Measurements from ENCODE around the gene WWOX.
A peak's percentile ranks its signal among the peaks of the same experiment; 100 is the strongest.

Gene WWOX

GRCh38 chr16:78895681-78896080 lies 796.2 kb downstream of the WWOX start:
- DNase-seq = no peak

DNA sequence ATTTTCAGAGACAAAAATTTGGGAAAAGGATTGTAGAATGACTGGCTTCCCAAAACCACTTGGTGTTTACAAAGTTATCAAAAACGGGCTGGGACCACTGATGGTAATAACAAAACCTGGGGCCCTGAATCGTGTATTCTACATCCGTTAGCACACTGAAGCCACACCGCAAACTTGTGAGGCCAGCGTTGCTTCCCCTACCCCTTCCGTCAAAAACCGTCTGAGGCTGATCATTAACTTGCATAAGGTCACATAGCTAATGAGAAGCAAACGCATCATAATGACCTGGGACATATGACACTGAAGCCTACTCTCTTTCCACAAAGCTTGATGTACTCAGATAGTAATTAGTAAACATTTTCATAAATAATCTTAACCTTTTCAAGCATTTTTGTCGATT lies 796.8 kb downstream of the WWOX start:
- no peak for DNase-seq

- no peak for DNase-seq
These were observed 797.8 kb downstream of the WWOX start for GRCh38 chr16:78897299-78897698.

GRCh38 chr16:78900044-78900811 lies 800.8 kb downstream of the WWOX start:
- DNase-seq = no peak

GRCh38 chr16:78900966-78901365 lies 801.5 kb downstream of the WWOX start:
- no peak for DNase-seq

GRCh38 chr16:78902321-78902720 lies 802.9 kb downstream of the WWOX start:
- DNase-seq = no peak

DNA sequence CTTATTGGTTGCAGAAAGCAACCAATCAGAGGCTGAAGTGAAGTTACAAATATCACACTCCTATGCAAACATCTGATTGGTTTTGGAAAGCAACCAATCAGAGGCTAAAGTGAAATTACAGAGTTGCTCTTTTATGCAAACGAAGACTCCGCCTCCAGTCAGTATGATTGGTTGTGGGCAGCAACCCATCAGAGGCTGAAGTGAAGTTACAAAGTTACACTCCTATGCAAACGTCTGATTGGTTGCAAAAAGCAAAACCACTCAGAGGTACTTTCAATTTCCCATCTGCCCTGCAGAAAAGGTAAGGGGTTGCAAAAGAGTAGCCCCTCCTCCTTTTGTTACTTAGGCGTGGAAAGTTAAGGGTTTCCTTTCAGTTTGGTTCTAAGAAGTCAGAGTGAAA lies 803.8 kb downstream of the WWOX start:
- no peak for DNase-seq

DNA sequence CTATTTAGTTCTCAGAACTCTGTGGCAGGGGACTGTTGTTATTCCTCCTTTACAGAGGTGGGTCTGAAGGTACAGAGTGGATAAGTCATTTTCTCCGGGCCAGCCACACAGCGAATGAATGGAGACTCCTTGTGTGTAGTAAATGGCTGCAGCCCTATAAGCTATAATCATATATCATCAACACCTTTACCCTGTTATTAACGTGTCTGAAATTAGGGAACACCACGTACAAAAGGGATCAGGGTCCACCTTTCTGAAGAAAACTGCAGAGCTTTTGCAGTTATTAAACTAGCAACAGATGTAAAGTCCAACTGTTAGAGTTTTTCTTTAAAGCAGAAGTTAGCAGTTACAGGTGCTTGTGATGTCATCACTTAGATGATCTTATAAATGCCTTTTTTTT lies 804.4 kb downstream of the WWOX start:
- DNase-seq = no peak

GRCh38 chr16:78906135-78906534 lies 806.7 kb downstream of the WWOX start:
- no peak for DNase-seq

- DNase-seq = no peak
These were observed 809.8 kb downstream of the WWOX start for GRCh38 chr16:78909226-78909625.

- no peak for DNase-seq
These were observed 816.4 kb downstream of the WWOX start for GRCh38 chr16:78915811-78916345.

DNA sequence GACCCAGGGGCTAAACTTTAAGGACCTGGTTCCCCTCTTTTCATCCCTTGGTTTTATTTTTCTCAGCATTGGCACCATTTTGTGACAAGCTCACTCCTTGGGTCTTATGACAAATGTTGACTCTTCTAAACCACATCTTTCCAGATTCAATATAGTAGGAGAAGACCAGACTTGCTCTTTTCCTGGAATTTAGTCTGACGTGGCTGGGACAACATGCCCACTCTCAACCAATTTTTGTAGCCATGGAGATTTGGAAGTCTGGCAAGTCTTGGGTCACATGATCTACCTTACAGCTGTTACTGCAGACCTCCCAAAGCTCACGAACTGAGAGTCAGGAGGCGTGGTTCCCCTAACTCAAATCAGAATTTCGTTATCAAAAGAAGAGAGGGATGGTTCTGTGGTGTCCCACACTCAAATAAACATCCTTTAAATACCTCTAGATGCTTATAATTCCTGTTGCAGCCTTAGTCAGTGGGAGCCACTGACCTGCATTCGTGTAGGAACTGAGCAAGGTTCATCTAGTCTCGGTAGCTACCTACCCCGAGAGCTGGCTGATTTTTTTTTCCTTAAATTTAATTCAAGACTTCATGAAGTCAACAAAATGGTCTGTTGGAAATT lies 817.6 kb downstream of the WWOX start:
- peak in 1 of 51 donors; percentile 8 for DNase-seq

- no peak for DNase-seq
These were observed 819.4 kb downstream of the WWOX start for GRCh38 chr16:78918805-78919305.

DNA sequence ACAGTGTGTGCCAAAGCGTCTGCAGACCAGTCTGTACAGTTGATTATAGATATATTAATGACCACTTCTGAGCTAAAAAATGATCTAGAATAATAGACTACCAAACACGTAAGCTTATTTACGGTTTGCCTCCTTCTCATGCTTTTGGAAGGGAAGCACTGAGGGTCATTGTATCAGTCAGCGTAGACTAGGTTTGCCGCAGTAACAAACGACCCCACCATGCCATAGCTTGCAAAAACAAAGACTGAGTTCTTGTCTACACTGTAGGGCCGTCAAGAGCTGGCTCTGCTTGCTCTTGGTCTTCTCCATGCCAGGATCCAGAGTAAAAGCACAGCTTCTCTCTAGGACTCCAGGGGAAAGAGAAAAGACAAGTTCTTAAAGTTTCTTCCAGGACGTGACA lies 820.4 kb downstream of the WWOX start:
- DNase-seq = no peak

GRCh38 chr16:78920621-78921020 lies 821.2 kb downstream of the WWOX start:
- DNase-seq = no peak

- peak in 2 of 51 donors; percentile 5 to 23 for DNase-seq
These were observed 825.8 kb downstream of the WWOX start for GRCh38 chr16:78925083-78925767.

- DNase-seq = no peak
These were observed 827.3 kb downstream of the WWOX start for GRCh38 chr16:78926723-78927210.

GRCh38 chr16:78927766-78928165 lies 828.3 kb downstream of the WWOX start:
- DNase-seq = no peak

- DNase-seq = no peak
These were observed 830.4 kb downstream of the WWOX start for GRCh38 chr16:78929841-78930240.

DNA sequence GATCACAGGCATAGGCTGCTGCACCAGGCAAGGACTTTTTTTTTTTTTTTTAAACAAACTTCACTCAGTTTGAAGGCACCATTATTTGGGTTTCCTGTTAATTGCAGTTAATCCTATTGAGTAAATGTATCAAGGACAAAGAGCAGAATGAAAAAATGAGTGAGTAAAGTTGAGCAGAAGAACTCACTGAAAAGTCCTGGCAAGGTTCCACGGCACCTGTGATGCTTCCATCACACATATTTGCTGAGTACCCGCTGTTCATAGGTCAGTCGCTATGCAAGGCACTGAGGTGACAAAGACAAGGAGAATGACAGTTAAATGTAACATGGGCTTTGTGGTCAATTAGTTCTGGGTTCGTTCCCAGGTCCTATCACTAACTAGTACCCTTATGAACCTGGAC lies 831.1 kb downstream of the WWOX start:
- DNase-seq = no peak

GRCh38 chr16:78931267-78931666 lies 831.8 kb downstream of the WWOX start:
- DNase-seq = no peak

DNA sequence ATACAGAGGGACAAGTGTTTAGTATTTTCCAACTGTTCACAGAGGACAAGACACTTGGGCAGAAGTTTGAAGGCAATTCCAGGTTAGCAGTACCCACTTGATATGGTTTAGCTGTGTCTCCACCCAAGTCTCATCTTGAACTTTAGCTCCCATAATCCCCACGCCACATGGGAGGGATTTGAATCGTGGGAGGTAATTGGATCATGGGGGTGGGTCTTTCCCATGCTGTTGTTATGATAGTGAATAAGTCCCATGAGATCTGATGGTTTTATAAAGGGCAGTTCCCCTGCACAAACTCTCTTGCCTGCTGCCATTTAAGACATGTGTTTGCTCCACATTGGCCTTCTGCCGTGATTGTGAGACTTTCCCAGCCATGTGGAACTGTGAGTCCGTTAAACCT lies 832.2 kb downstream of the WWOX start:
- DNase-seq = no peak
